Measurements from ENCODE around the gene WDFY3.

WDFY3 gene

DNA sequence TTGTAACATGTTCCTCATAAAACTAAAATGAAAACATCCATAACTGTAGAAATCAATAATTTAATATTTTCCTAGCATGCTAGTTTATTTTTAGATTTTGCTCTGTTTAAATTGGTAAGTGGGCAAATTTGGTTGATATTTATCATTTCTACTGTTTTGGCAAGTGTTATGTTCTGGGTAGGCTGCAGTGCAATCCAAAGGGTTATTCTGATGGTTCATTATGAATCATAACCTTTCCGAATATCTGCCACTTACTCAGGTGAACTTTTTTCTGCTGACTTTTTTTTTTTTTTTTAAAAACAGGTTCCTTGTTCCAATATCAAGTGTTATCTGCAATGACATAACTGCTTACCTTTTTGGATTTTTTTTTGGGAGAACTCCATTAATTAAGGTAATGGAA lies 331.5 kb downstream of the WDFY3 start:
- TF ChIP-seq, protein P1, sequence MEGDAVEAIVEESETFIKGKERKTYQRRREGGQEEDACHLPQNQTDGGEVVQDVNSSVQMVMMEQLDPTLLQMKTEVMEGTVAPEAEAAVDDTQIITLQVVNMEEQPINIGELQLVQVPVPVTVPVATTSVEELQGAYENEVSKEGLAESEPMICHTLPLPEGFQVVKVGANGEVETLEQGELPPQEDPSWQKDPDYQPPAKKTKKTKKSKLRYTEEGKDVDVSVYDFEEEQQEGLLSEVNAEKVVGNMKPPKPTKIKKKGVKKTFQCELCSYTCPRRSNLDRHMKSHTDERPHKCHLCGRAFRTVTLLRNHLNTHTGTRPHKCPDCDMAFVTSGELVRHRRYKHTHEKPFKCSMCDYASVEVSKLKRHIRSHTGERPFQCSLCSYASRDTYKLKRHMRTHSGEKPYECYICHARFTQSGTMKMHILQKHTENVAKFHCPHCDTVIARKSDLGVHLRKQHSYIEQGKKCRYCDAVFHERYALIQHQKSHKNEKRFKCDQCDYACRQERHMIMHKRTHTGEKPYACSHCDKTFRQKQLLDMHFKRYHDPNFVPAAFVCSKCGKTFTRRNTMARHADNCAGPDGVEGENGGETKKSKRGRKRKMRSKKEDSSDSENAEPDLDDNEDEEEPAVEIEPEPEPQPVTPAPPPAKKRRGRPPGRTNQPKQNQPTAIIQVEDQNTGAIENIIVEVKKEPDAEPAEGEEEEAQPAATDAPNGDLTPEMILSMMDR (IDR thresholded peaks at IDR 0.05; ENCODE audit: insufficient read depth, missing control alignments): no peak
- no peak for DNase-seq (ENCODE audit: insufficient read length, low spot score)
- FAIRE-seq: no peak

DNA sequence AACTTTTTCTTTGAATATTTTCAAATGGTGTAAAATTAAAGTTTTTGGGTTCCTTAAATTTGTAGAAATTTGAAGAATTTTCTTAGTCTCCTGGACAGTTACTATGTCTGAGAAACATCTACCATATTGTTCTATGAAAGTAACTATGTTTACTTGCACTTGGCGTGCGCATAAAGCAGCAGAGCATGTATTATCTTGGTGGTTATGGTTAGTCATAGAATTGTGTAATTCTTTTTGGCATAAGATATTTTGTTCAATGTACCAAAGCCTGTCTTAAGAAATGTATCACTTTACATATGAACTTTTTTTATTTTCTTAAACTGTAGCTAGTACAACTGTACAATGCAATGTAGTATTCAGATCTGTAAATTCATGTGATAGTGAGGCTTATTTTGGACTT lies 334.4 kb downstream of the WDFY3 start:
- FAIRE-seq (no peak), DNase-seq (ENCODE audit: insufficient read length, low spot score) (no peak)
- TF ChIP-seq, protein P1 (IDR thresholded peaks at IDR 0.05; ENCODE audit: insufficient read depth, missing control alignments): no peak

- TF ChIP-seq, protein P1 (IDR thresholded peaks at IDR 0.05; ENCODE audit: insufficient read depth, missing control alignments): no peak
- DNase-seq (ENCODE audit: insufficient read length, low spot score) (no peak), FAIRE-seq (no peak)
Observed at GRCh38 chr4:84631573-84631972, 334.9 kb downstream of the WDFY3 start.

DNA sequence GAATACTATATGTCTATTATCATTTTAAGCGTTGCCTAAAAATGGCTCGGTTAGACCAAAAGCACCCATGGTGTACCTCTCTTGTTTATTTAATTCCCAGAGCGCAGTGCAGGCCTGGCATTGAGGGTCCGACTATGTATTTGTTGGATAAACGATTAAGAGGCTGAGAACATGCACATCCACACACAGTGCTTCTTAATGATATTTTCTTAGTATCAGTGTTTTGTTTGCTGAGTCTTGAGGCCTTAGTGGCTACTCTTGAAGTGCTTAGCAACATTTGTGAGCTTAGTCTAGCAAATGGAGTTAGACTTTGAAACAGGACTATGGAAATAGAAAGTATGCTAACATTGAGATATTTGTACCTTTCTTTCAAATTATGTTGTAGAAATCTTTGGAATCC lies 339.8 kb downstream of the WDFY3 start:
- DNase-seq (ENCODE audit: insufficient read length, low spot score): no peak
- no peak for FAIRE-seq
- TF ChIP-seq, protein P1 (IDR thresholded peaks at IDR 0.05; ENCODE audit: insufficient read depth, missing control alignments): no peak

GRCh38 chr4:84623661-84624060 lies 342.8 kb downstream of the WDFY3 start:
- TF ChIP-seq, protein P1 (IDR thresholded peaks at IDR 0.05; ENCODE audit: insufficient read depth, missing control alignments): no peak
- FAIRE-seq: no peak
- DNase-seq (ENCODE audit: insufficient read length, low spot score): no peak

DNA sequence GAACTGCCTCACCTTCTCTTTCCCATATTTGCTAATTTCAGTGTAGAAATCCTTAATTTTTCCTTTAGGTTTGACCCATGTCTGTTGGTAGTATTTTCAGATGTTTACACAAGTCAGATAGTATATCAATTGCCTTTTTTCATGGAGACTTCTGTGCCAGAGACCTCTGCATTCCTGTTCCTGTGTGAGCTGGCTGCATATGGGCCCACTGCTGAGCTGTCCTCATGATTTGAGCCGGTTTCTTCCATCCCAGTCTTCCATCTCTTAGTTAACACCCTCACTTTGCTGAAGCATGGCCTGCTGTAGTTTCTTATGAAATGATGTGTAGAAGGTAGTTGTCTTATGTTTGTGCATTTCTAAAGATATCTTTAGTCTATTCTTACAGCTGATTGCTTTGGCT lies 343.5 kb downstream of the WDFY3 start:
- FAIRE-seq (no peak), DNase-seq (ENCODE audit: insufficient read length, low spot score) (no peak)
- TF ChIP-seq, protein P1 (IDR thresholded peaks at IDR 0.05; ENCODE audit: insufficient read depth, missing control alignments): no peak

All from D721Med (cell line).